Skeletal muscle satellite cell (primary cell): ENCODE data around the gene ATXN7L1.

Experiments used
- H3K27me3 ChIP-seq: 2 replicates; pipeline ENCODE4 v1.7.0; 2013; ENCODE audit warnings: low read length; ENCODE audit not compliant: control insufficient read depth, insufficient read depth
- H3K36me3 ChIP-seq: 2 replicates; pipeline ENCODE4 v1.7.0; 2013; ENCODE audit warnings: mild to moderate bottlenecking, control low read depth, low read length; ENCODE audit not compliant: insufficient read depth
- H3K4me1 ChIP-seq: 2 replicates; pipeline ENCODE4 v1.7.0; 2013; ENCODE audit warnings: low read length; ENCODE audit not compliant: control insufficient read depth, insufficient read depth
- H3K4me2 ChIP-seq: 2 replicates; pipeline ENCODE4 v1.7.0; 2013; ENCODE audit warnings: mild to moderate bottlenecking, low read length
- H3K4me3 ChIP-seq: 2 replicates; pipeline ENCODE4 v1.7.0; 2013; ENCODE audit warnings: low read length
- H3K9ac ChIP-seq: 2 replicates; pipeline ENCODE4 v1.7.0; 2013; ENCODE audit warnings: mild to moderate bottlenecking, low read depth, low read length, moderate library complexity
- H3K9me3 ChIP-seq: replicated peaks from 2 replicates; pipeline ENCODE4 v1.7.0; 2013; ENCODE audit warnings: mild to moderate bottlenecking, control low read depth, low read length

ATXN7L1 gene

GRCh38 chr7:105638902-105639495, 237.4 kb downstream of the ATXN7L1 start:
- Histone ChIP-seq H3K9me3 (no peaks in the 10 kb centered on the region), H3K4me2 (no peak overlapping the region), H3K36me3 (peaks cover 3% of the 10 kb centered on the region), H3K27me3 (no peaks in the 10 kb centered on the region), H3K4me3 (no peak overlapping the region), H3K4me1 (no peaks in the 10 kb centered on the region), H3K9ac (no peak overlapping the region)

DNA sequence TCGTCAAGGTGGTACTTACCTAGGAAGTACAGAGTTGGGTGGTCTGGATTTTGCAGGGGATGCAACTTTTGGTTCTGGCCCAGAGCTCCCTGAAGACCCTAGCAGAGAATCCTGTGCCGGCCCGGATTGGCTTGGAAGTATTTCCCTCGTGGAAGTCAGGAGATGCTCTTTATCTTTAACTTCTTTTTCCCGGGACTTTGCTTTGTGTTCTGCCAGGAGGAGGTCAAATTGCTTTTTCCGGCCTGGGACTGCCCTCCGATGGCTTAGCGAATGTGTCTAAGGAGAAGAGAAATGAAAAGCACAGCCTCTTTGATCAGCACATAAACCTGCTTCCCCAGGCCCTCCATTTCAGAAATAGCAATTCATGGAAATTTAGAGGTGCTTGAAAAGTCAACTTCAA, 238.1 kb downstream of the ATXN7L1 start:
- no peak overlapping the region for H3K9ac ChIP-seq
- no peaks in the 10 kb centered on the region for H3K27me3 ChIP-seq
- no peak overlapping the region for H3K4me2 ChIP-seq
- no peak overlapping the region for H3K4me3 ChIP-seq
- peaks cover 3% of the 10 kb centered on the region for H3K36me3 ChIP-seq
- H3K9me3 ChIP-seq: no peaks in the 10 kb centered on the region
- H3K4me1 ChIP-seq: no peaks in the 10 kb centered on the region

GRCh38 chr7:105637755-105638154, 238.6 kb downstream of the ATXN7L1 start:
- peaks cover 3% of the 10 kb centered on the region for H3K36me3 ChIP-seq
- H3K9me3 ChIP-seq: no peaks in the 10 kb centered on the region
- H3K27me3 ChIP-seq: no peaks in the 10 kb centered on the region
- H3K9ac ChIP-seq: no peak overlapping the region
- H3K4me2 ChIP-seq: no peak overlapping the region
- no peaks in the 10 kb centered on the region for H3K4me1 ChIP-seq
- no peak overlapping the region for H3K4me3 ChIP-seq

DNA sequence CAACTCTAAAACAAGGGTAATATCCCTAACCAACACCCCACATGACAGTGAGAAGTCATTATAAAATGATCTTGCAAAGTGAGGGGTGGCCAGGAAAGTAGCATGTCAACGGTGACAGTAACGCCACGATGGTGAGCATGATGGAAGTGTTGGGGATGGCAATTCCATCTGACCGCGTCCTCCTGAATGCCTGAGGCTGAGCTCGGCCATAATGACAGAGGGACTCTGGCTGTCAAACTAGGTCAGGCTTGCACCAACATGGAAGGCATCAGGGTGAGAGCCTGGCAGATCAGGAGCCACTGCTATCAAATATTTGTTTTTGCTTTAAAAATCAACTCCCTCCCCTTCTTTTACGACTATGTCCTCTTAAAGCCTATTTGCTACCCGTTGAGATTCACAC, 239.4 kb downstream of the ATXN7L1 start:
- H3K27me3 ChIP-seq: no peaks in the 10 kb centered on the region
- no peak overlapping the region for H3K4me3 ChIP-seq
- no peaks in the 10 kb centered on the region for H3K9me3 ChIP-seq
- no peak overlapping the region for H3K9ac ChIP-seq
- peaks cover 3% of the 10 kb centered on the region for H3K36me3 ChIP-seq
- H3K4me2 ChIP-seq: no peak overlapping the region
- no peaks in the 10 kb centered on the region for H3K4me1 ChIP-seq

DNA sequence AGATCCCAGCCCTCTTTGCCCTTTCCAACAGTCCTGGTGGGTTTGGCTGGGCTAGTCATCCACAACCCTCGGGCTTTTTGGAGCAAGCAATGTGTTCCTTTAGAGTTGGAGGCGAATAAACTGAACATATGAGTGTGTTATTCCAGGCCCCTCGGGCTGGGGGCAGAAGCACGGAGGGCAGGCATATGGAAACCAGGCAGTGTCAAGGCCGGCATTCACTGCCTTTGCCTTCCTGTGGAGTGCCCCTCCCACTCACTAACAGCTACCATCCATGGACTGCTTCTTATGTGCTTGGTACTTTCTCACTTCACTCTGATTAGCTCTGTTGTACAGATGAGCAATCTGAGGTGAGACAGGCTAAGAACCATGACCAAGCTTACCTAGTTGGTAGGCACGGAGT, 241.2 kb downstream of the ATXN7L1 start:
- Histone ChIP-seq H3K4me2 (no peak overlapping the region), H3K4me1 (no peaks in the 10 kb centered on the region), H3K9ac (no peak overlapping the region), H3K9me3 (no peaks in the 10 kb centered on the region), H3K4me3 (no peak overlapping the region), H3K36me3 (peaks cover 3% of the 10 kb centered on the region), H3K27me3 (no peaks in the 10 kb centered on the region)

DNA sequence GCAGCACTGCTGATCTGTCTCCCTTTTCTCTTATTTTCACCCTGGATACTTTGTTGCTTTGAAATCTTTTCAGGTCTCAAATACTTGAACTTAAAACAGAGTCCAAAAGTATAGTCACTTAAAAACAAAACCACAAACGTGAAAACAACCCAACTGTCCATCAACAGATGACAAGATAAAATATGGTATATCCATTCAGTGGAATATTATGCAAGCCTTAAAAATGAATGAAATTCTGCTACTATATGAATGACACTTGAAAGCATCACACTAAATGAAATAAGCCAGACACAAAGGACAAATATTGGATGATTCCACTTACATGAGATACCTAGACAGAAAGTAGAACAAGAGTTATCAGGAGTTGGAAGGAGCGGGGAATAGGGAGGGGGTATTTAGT, 250.4 kb downstream of the ATXN7L1 start:
- H3K36me3 ChIP-seq: peaks cover 11% of the 10 kb centered on the region
- no peak overlapping the region for H3K4me3 ChIP-seq
- H3K27me3 ChIP-seq: no peaks in the 10 kb centered on the region

DNA sequence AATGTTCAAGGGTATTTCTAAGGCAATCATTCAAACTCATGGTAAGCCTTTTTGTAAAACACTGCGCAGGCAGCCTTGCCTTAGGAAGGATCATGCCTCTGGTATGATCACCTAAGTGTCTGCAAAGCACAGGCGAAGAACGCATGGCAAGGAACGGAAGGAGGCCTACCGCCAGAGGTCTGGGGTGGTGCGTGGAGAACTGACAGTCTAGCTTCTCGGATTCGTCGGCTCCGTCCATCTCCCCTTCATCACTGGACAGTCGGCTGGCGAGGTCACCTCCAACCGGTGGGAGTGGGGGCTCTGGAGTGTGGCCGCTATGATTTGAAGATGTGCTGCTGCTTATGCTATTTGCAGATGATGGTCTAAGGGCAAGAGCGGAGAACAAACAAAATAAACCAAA, 252.5 kb downstream of the ATXN7L1 start:
- H3K27me3 ChIP-seq: no peaks in the 10 kb centered on the region
- no peak overlapping the region for H3K4me2 ChIP-seq
- no peak overlapping the region for H3K4me3 ChIP-seq
- no peaks in the 10 kb centered on the region for H3K4me1 ChIP-seq
- H3K36me3 ChIP-seq: peaks cover 11% of the 10 kb centered on the region
- H3K9ac ChIP-seq: no peak overlapping the region
- H3K9me3 ChIP-seq: no peaks in the 10 kb centered on the region

More for the DNA sequence above, 250.4 kb downstream of the ATXN7L1 start:
- Histone ChIP-seq H3K4me1 (no peaks in the 10 kb centered on the region), H3K9ac (no peak overlapping the region), H3K9me3 (no peaks in the 10 kb centered on the region), H3K4me2 (no peak overlapping the region)

DNA sequence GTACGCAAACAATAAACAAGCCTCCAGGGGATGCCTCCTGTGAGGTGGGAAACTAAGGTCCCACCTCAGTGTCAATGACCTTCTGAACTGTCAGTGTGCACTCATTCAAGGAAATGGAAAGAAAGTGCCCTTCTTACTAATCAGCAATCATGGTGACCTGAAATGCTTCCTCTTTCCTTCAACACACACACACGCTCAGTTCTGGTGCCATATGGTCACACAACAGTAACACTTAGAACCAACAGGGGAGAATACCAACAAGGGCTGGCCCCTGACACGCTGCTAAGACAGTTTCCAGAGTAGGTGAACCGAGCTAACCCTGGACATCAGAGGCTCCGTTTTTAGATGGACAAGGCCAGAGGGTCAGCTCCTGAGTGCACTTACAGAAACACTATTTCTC, 253.0 kb downstream of the ATXN7L1 start:
- Histone ChIP-seq H3K4me1 (no peaks in the 10 kb centered on the region), H3K36me3 (peaks cover 11% of the 10 kb centered on the region), H3K9me3 (no peaks in the 10 kb centered on the region), H3K4me2 (no peak overlapping the region), H3K4me3 (no peak overlapping the region), H3K27me3 (no peaks in the 10 kb centered on the region), H3K9ac (no peak overlapping the region)

- Histone ChIP-seq H3K4me2 (no peak overlapping the region), H3K9me3 (no peaks in the 10 kb centered on the region), H3K36me3 (peaks cover 11% of the 10 kb centered on the region), H3K27me3 (no peaks in the 10 kb centered on the region), H3K9ac (no peak overlapping the region), H3K4me3 (no peak overlapping the region), H3K4me1 (no peaks in the 10 kb centered on the region)
Measured at GRCh38 chr7:105622106-105622731, 254.2 kb downstream of the ATXN7L1 start.

- H3K27me3 ChIP-seq: no peaks in the 10 kb centered on the region
- no peak overlapping the region for H3K9ac ChIP-seq
- H3K9me3 ChIP-seq: no peaks in the 10 kb centered on the region
- no peak overlapping the region for H3K4me3 ChIP-seq
- no peaks in the 10 kb centered on the region for H3K4me1 ChIP-seq
- H3K36me3 ChIP-seq: peaks cover 11% of the 10 kb centered on the region
- no peak overlapping the region for H3K4me2 ChIP-seq
Measured at GRCh38 chr7:105621617-105622016, 254.8 kb downstream of the ATXN7L1 start.

DNA sequence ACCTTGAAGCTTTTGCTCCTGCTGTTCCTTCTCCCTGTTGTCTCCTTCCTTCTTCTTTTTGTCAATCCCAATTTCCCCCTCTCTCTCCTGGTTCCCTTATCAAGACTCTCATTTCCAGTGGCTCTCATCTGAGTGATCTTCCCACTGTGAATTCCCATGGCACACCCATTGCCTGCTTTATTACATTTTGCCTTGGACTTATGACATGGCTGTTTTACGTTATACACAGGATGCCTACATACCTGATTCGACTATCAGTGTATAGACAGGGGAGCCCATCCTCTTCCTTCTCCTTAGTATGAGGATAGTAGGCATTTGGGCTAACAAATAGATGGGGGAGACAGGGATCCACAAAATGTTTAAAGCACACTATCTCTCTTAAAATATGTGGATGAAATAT, 255.2 kb downstream of the ATXN7L1 start:
- H3K4me1 ChIP-seq: no peaks in the 10 kb centered on the region
- H3K4me3 ChIP-seq: no peak overlapping the region
- H3K9ac ChIP-seq: no peak overlapping the region
- H3K27me3 ChIP-seq: no peaks in the 10 kb centered on the region
- peaks cover 11% of the 10 kb centered on the region for H3K36me3 ChIP-seq
- H3K9me3 ChIP-seq: no peaks in the 10 kb centered on the region
- no peak overlapping the region for H3K4me2 ChIP-seq

DNA sequence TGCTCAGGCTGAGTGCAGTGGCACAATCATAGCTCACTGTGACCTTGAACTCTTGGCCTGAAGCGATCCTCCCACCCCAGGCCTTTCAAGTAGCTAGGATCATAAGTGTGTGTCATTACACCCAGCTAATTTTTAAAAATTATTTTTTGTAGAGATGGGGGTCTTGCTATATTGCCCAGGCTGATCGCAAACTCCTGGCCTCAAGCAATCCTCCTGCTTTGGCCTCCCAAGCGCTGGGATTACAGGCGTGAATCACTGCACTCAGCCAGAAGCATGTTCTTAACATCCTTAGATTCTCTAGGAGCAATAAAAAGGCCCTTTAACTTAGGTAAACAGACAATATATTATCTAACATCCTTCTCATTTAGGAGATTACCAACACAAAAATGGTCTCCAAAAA, 256.8 kb downstream of the ATXN7L1 start:
- Histone ChIP-seq H3K36me3 (peaks cover 11% of the 10 kb centered on the region), H3K4me1 (no peaks in the 10 kb centered on the region), H3K4me2 (no peak overlapping the region), H3K9ac (no peak overlapping the region), H3K9me3 (no peaks in the 10 kb centered on the region), H3K27me3 (no peaks in the 10 kb centered on the region), H3K4me3 (no peak overlapping the region)
